NCI-H1105 treated with DMSO at 0.1 percent for 48 hours (cell line): ENCODE measurements around the gene BPIFB1.

Experiments used
- DNase-seq: peaks from one replicate; lab custom pipeline; 2025; lab: John Stamatoyannopoulos, UW

Gene BPIFB1

GRCh38 chr20:33296206-33296605 is 13.2 kb downstream of the BPIFB1 start:
- no peak for DNase-seq

- no peak for DNase-seq
Observed at GRCh38 chr20:33298391-33298790, 15.4 kb downstream of the BPIFB1 start.

- peak; percentile 66 for DNase-seq
Observed at GRCh38 chr20:33299111-33299603, 16.1 kb downstream of the BPIFB1 start.

- no peak for DNase-seq
Observed at GRCh38 chr20:33301192-33301930, 18.3 kb downstream of the BPIFB1 start.

GRCh38 chr20:33303595-33303994 is 20.6 kb downstream of the BPIFB1 start:
- no peak for DNase-seq

- DNase-seq: no peak
Observed at GRCh38 chr20:33304046-33304445, 21.0 kb downstream of the BPIFB1 start.

GRCh38 chr20:33305589-33306057 is 22.6 kb downstream of the BPIFB1 start:
- no peak for DNase-seq

- no peak for DNase-seq
Observed at GRCh38 chr20:33306228-33306627, 23.2 kb downstream of the BPIFB1 start.

- no peak for DNase-seq
Observed at GRCh38 chr20:33306807-33307206, 23.8 kb downstream of the BPIFB1 start.

GRCh38 chr20:33308668-33309067 is 25.7 kb downstream of the BPIFB1 start:
- no peak for DNase-seq

GRCh38 chr20:33309631-33310030 is 26.6 kb downstream of the BPIFB1 start:
- DNase-seq: peak; percentile 51

GRCh38 chr20:33310327-33310899 is 27.4 kb downstream of the BPIFB1 start:
- no peak for DNase-seq

- no peak for DNase-seq
Observed at GRCh38 chr20:33311011-33311410, 28.0 kb downstream of the BPIFB1 start.

GRCh38 chr20:33311996-33312395 is 29.0 kb downstream of the BPIFB1 start:
- DNase-seq: no peak

GRCh38 chr20:33312583-33312982 is 29.6 kb downstream of the BPIFB1 start:
- no peak for DNase-seq

GRCh38 chr20:33313686-33314314 is 30.8 kb downstream of the BPIFB1 start:
- DNase-seq: no peak

- DNase-seq: no peak
Observed at GRCh38 chr20:33316343-33316742, 33.3 kb downstream of the BPIFB1 start.

- DNase-seq: no peak
Observed at GRCh38 chr20:33316958-33317357, 33.9 kb downstream of the BPIFB1 start.

GRCh38 chr20:33317424-33318095 is 34.5 kb downstream of the BPIFB1 start:
- no peak for DNase-seq

GRCh38 chr20:33318096-33318429 is 35.0 kb downstream of the BPIFB1 start:
- DNase-seq: no peak

- DNase-seq: no peak
Observed at GRCh38 chr20:33320006-33320405, 37.0 kb downstream of the BPIFB1 start.

- DNase-seq: no peak
Observed at GRCh38 chr20:33322456-33322855, 39.4 kb downstream of the BPIFB1 start.

- no peak for DNase-seq
Observed at GRCh38 chr20:33323236-33323635, 40.2 kb downstream of the BPIFB1 start.
